Lung (tissue), 16 donors: ENCODE results near the gene ASMT. TPM values are rescaled to one million over a fixed set of nuclear protein-coding genes. Genes with fewer than 3 reads are reported as not detected.
"Not testable (repeated sequence)": the region's sequence is repeated elsewhere in the genome, so short reads cannot be mapped to it uniquely, and the experiment has no call there.

Source experiments
- ATAC-seq: fragments of 200-7000 bp; cut with Tn5 transposase; one replicate; pipeline ENCODE4 v1.9.1; 2020; ENCODE audit warnings: moderate number of reproducible peaks; ENCODE audit not compliant: insufficient read depth, low FRiP score
- DNase-seq, 3 donors: peaks; one replicate each; pipeline ENCODE4 v3.0.0-alpha.2; 2013 to 2017
- H3K27ac ChIP-seq, 2 donors: one replicate each; pipeline ENCODE4 v1.5.1; 2013; ENCODE audit warnings: mild to moderate bottlenecking in 2 of 2, moderate library complexity in 2 of 2, control low read depth in 1 of 2, inconsistent platforms in 1 of 2, low read depth in 1 of 2, low read length in 1 of 2
- H3K27me3 ChIP-seq, 3 donors: one replicate each; pipeline ENCODE4 v1.5.1; 2013; ENCODE audit warnings: low read length in 2 of 3; ENCODE audit not compliant: control insufficient read depth in 3 of 3, insufficient read depth in 3 of 3
- H3K36me3 ChIP-seq, 4 donors: one replicate each; pipeline ENCODE4 v1.5.1; 2013; ENCODE audit warnings: low read length in 4 of 4, mild to moderate bottlenecking in 1 of 4, moderate library complexity in 1 of 4; ENCODE audit not compliant: control insufficient read depth in 4 of 4, insufficient read depth in 4 of 4
- H3K4me1 ChIP-seq, 5 donors: one replicate each; pipeline ENCODE4 v1.5.1; 2013; ENCODE audit warnings: low read length in 5 of 5, mild to moderate bottlenecking in 2 of 5, moderate library complexity in 1 of 5; ENCODE audit not compliant: control insufficient read depth in 5 of 5, insufficient read depth in 5 of 5
- H3K4me3 ChIP-seq: one replicate; pipeline ENCODE4 v1.5.1; 2013; ENCODE audit warnings: mild to moderate bottlenecking, control low read depth, moderate library complexity
- H3K9ac ChIP-seq, 2 donors: one replicate each; pipeline ENCODE4 v1.5.1; 2013; ENCODE audit warnings: low read length in 2 of 2, control low read depth in 1 of 2; ENCODE audit not compliant: insufficient read depth in 1 of 2
- H3K9me3 ChIP-seq, 4 donors: one replicate each; pipeline ENCODE4 v1.5.1; 2013; ENCODE audit warnings: low read length in 3 of 4, mild to moderate bottlenecking in 1 of 4, moderate library complexity in 1 of 4; ENCODE audit not compliant: control insufficient read depth in 4 of 4, insufficient read depth in 3 of 4
- CTCF ChIP-seq: IDR thresholded peaks from 2 replicates; pipeline ENCODE4 v1.5.1; 2012; ENCODE audit warnings: mild to moderate bottlenecking; ENCODE audit errors: control extremely low read depth, extremely low read depth
- WGBS, 2 donors: extraction: QIAGEN DNeasy Blood & Tissue Kit; methylation state at CpG; one replicate each; pipeline ENCODE4 v1.1.7; 2013; 5-methylcytosine and 5-hydroxymethylcytosine counted together
- long read RNA-seq, 5 donors: transcript quantifications; one replicate each; lab custom pipeline, GENCODE V29; 2026
- polyA plus RNA-seq, 2 donors: library from polyadenylated mRNA; stranded (reverse); fragments of 200-250 nt; gene quantifications; one replicate each; pipeline ENCODE4 v1.2.1, GENCODE V29; 2013
- total RNA-seq, 2 donors: library from RNA; depleted of rRNA in 1 of 2; stranded (reverse); fragments of >200 nt in 1 of 2; gene quantifications; one replicate each; pipeline ENCODE4 v1.2.1, GENCODE V29; 2014 to 2021
- donor health status: control.
- donor health status: control.
- donor health status: Bipolar disorder and iron deficiency.
- donor health status: healthy.
- donor health status: DM: yes; HTN: yes; CAD: no.

Gene ASMT, protein sequence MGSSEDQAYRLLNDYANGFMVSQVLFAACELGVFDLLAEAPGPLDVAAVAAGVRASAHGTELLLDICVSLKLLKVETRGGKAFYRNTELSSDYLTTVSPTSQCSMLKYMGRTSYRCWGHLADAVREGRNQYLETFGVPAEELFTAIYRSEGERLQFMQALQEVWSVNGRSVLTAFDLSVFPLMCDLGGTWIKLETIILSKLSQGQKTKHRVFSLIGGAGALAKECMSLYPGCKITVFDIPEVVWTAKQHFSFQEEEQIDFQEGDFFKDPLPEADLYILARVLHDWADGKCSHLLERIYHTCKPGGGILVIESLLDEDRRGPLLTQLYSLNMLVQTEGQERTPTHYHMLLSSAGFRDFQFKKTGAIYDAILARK
- total RNA-seq (under 1 TPM; 0.25 to 0.63 TPM), polyA plus RNA-seq (under 1 TPM; 0.09 to 0.37 TPM)
- long read RNA-seq, donor 1, result 0 reads
- long read RNA-seq, donor 2, result 0 reads
- long read RNA-seq, donor 3, result 0 reads
- long read RNA-seq, donor 4, result 0 reads
- long read RNA-seq, donor 5, result 0 reads

- no peak for ATAC-seq
- H3K27ac ChIP-seq, result no peak within 1 kb of the TSS
- no peaks in the 10 kb centered on the region for H3K27me3 ChIP-seq
- H3K4me3 ChIP-seq, result no peak within 1 kb of the TSS
- peaks cover 0 to 1% (median 0%) of the 10 kb centered on the region in 4 donors for H3K36me3 ChIP-seq
- H3K9me3 ChIP-seq, result no peaks in the 10 kb centered on the region
- no peak for DNase-seq
- H3K9ac ChIP-seq, result no peak within 1 kb of the TSS
- no peaks in the 10 kb centered on the region for H3K4me1 ChIP-seq
- no peak for TF ChIP-seq CTCF
- 78 to 85% methylated on average over 17 of the region's 17 CpGs for WGBS, 2 donors
These were observed at the start of gene ASMT for GRCh38 chrX:1614927-1615326. ASMT (plus strand) TSS chrX:1615059; CDS start chrX:1615200, 141 bp downstream.

- not testable (repeated sequence) for DNase-seq
These were observed 40.7 kb upstream of the ASMT start for GRCh38 chrX:1574181-1574580.

GRCh38 chrX:1576201-1576992 is 38.5 kb upstream of the ASMT start:
- H3K27me3 ChIP-seq, result no peaks in the 10 kb centered on the region
- H3K9me3 ChIP-seq, result peaks cover 0 to 2% (median 0%) of the 10 kb centered on the region in 4 donors
- 42 to 44% methylated on average over 6 of the region's 6 CpGs for WGBS, 2 donors
- no peak overlapping the region for H3K27ac ChIP-seq
- TF ChIP-seq CTCF, result no peak
- no peaks in the 10 kb centered on the region for H3K36me3 ChIP-seq
- no peak for ATAC-seq
- H3K9ac ChIP-seq, result no peak overlapping the region
- no peak overlapping the region for H3K4me3 ChIP-seq
- peaks cover 0 to 2% (median 0%) of the 10 kb centered on the region in 5 donors for H3K4me1 ChIP-seq
- DNase-seq, result no peak

More at GRCh38 chrX:1574181-1574580, 40.7 kb upstream of the ASMT start:
- H3K4me3 ChIP-seq, H3K27me3 ChIP-seq, H3K9me3 ChIP-seq, H3K36me3 ChIP-seq, H3K9ac ChIP-seq, H3K4me1 ChIP-seq, H3K27ac ChIP-seq, ATAC-seq: not testable (repeated sequence)
- 93 to 94% methylated on average over 19 of the region's 19 CpGs for WGBS, 2 donors

GRCh38 chrX:1577845-1578244 is 37.0 kb upstream of the ASMT start:
- H3K4me1 ChIP-seq, result peaks cover 0 to 2% (median 0%) of the 10 kb centered on the region in 5 donors
- no peak for TF ChIP-seq CTCF
- no peak overlapping the region for H3K27ac ChIP-seq
- H3K27me3 ChIP-seq, result no peaks in the 10 kb centered on the region
- no peaks in the 10 kb centered on the region for H3K36me3 ChIP-seq
- H3K9ac ChIP-seq, result no peak overlapping the region
- 60 to 61% methylated on average over 2 of the region's 2 CpGs for WGBS, 2 donors
- DNase-seq, result no peak
- ATAC-seq, result no peak
- H3K4me3 ChIP-seq, result no peak overlapping the region
- H3K9me3 ChIP-seq, result peaks cover 0 to 2% (median 0%) of the 10 kb centered on the region in 4 donors
